ENCODE measurements around the gene PDE11A. TPM values are rescaled to one million over a fixed set of nuclear protein-coding genes. Genes with fewer than 3 reads are reported as not detected.
A peak's percentile ranks its signal among the peaks of the same experiment; 100 is the strongest.

PDE11A gene
- total and polyA plus RNA-seq, 2 of the 13 experiments (the other 11 are each of a cell fraction or from before 2014, with no cell fraction given) = 1.2 to 1.7 TPM

GRCh38 chr2:177717831-177718618 is 354.6 kb downstream of the PDE11A start:
- Histone ChIP-seq H3K27me3 (ENCODE audit: control insufficient read depth in 1 of 2, insufficient read depth in 2 of 2, low read length in 2 of 2) (no peaks in the 10 kb centered on the region), H3K4me2 (ENCODE audit: low read depth, low read length) (no peak overlapping the region), H4K20me1 (ENCODE audit: insufficient read depth, low read length) (no peaks in the 10 kb centered on the region), H3K4me1 (ENCODE audit: insufficient read depth, low read length) (peaks cover 4% of the 10 kb centered on the region; the same call in 1 of the 2 replicates), H3K27ac (ENCODE audit: extremely low read length, insufficient read depth, low read length) (no peak overlapping the region), H3K36me3 (replicated peaks in 1 of 2; ENCODE audit: control insufficient read depth in 1 of 2, insufficient read depth in 2 of 2, low read length in 2 of 2) (no peaks in the 10 kb centered on the region), H2AFZ (ENCODE audit: low read length) (no peak overlapping the region), H3K9me3 (ENCODE audit: low read length) (no peaks in the 10 kb centered on the region), H3K4me3 (replicated peaks in 1 of 3; ENCODE audit: insufficient read depth in 1 of 3, low read depth in 2 of 3, low read length in 3 of 3) (no peak overlapping the region), H3K9ac (ENCODE audit: insufficient read depth, low read depth, low read length) (no peak overlapping the region), H3K79me2 (ENCODE audit: insufficient read depth, low read length) (no peaks in the 10 kb centered on the region)
- FAIRE-seq (no peak), ATAC-seq (no peak), DNase-seq (ENCODE audit: low spot score) (no peak)
- WGBS (ENCODE audit: low lambda C conversion rate) = 76% methylated on average over 3 of the region's 3 CpGs
- ChIA-PET POLR2A (no interaction called here), CTCF (ENCODE audit: low intra/inter-chr PET ratio, low total read pairs) (interaction anchor here (1.3 kb wide), 1 partner anchor 46 kb away, joined by 4 read pairs; no protein-coding TSS in a partner anchor)
- no TSS peak for BruUV-seq (replicated peaks)
- intact Hi-C loops (cut with micrococcal nuclease; ENCODE audit: unreplicated experiment) (no loop called here), in situ Hi-C loops (cut with HindIII; ENCODE audit: extremely low pct_ligation_motif_present, low pct_unique_long_range_greater_than_20kb) (no loop called here)
- TF ChIP-seq, protein P1, sequence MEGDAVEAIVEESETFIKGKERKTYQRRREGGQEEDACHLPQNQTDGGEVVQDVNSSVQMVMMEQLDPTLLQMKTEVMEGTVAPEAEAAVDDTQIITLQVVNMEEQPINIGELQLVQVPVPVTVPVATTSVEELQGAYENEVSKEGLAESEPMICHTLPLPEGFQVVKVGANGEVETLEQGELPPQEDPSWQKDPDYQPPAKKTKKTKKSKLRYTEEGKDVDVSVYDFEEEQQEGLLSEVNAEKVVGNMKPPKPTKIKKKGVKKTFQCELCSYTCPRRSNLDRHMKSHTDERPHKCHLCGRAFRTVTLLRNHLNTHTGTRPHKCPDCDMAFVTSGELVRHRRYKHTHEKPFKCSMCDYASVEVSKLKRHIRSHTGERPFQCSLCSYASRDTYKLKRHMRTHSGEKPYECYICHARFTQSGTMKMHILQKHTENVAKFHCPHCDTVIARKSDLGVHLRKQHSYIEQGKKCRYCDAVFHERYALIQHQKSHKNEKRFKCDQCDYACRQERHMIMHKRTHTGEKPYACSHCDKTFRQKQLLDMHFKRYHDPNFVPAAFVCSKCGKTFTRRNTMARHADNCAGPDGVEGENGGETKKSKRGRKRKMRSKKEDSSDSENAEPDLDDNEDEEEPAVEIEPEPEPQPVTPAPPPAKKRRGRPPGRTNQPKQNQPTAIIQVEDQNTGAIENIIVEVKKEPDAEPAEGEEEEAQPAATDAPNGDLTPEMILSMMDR (CRISPR knock-in tag; IDR thresholded peaks at IDR 0.05) = 0 out of 2 replicates have a peak, but pooled peaks have one; percentile 9
- no peak for TF ChIP-seq HNRNPLL (IDR thresholded peaks at IDR 0.05; ENCODE audit: low read depth, low read length, poor library complexity, severe bottlenecking)
- TF ChIP-seq ZNF629 (CRISPR knock-in tag; conservative IDR thresholded peaks at IDR 0.05) = peak; percentile 71

GRCh38 chr2:177716484-177716883 is 356.1 kb downstream of the PDE11A start:
- BruUV-seq (replicated peaks) = no TSS peak
- ChIA-PET POLR2A (no interaction called here), CTCF (ENCODE audit: low intra/inter-chr PET ratio, low total read pairs) (interaction anchor here (1.3 kb wide), 1 partner anchor 47 kb away, joined by 4 read pairs; no protein-coding TSS in a partner anchor)
- intact Hi-C loops (cut with micrococcal nuclease; ENCODE audit: unreplicated experiment) (loop anchor here (1.0 kb wide), 1 partner anchor 21 kb away; no protein-coding TSS in a partner anchor), in situ Hi-C loops (cut with HindIII; ENCODE audit: extremely low pct_ligation_motif_present, low pct_unique_long_range_greater_than_20kb) (no loop called here)
- Histone ChIP-seq H3K79me2 (ENCODE audit: insufficient read depth, low read length) (no peaks in the 10 kb centered on the region), H3K27me3 (ENCODE audit: control insufficient read depth in 1 of 2, insufficient read depth in 2 of 2, low read length in 2 of 2) (no peaks in the 10 kb centered on the region), H3K9ac (ENCODE audit: insufficient read depth, low read depth, low read length) (no peak overlapping the region), H3K4me2 (ENCODE audit: low read depth, low read length) (no peak overlapping the region), H3K9me3 (ENCODE audit: low read length) (no peaks in the 10 kb centered on the region), H3K4me3 (replicated peaks in 1 of 3; ENCODE audit: insufficient read depth in 1 of 3, low read depth in 2 of 3, low read length in 3 of 3) (no peak overlapping the region), H3K4me1 (ENCODE audit: insufficient read depth, low read length) (peaks cover 4% of the 10 kb centered on the region; the same call in 1 of the 2 replicates), H2AFZ (ENCODE audit: low read length) (no peak overlapping the region), H3K36me3 (replicated peaks in 1 of 2; ENCODE audit: control insufficient read depth in 1 of 2, insufficient read depth in 2 of 2, low read length in 2 of 2) (no peaks in the 10 kb centered on the region), H4K20me1 (ENCODE audit: insufficient read depth, low read length) (no peaks in the 10 kb centered on the region), H3K27ac (ENCODE audit: extremely low read length, insufficient read depth, low read length) (no peak overlapping the region)
- FAIRE-seq (no peak), DNase-seq (ENCODE audit: low spot score) (no peak), ATAC-seq (no peak)
- WGBS (ENCODE audit: low lambda C conversion rate) = 78% methylated on average over 1 of the region's 1 CpG
- TF ChIP-seq SRY (CRISPR knock-in tag; IDR thresholded peaks at IDR 0.05) (no peak), ISX (CRISPR knock-in tag; conservative IDR thresholded peaks at IDR 0.05) (no peak), ZFP41 (CRISPR knock-in tag; IDR thresholded peaks at IDR 0.05; ENCODE audit: borderline replicate concordance) (no peak), ZNF891 (CRISPR knock-in tag; IDR thresholded peaks at IDR 0.05) (no peak), HOXA7 (CRISPR knock-in tag; IDR thresholded peaks at IDR 0.05) (no peak), SP5 (CRISPR knock-in tag; IDR thresholded peaks at IDR 0.05; ENCODE audit: borderline replicate concordance, low read depth) (no peak), U2AF2 (IDR thresholded peaks at IDR 0.05; ENCODE audit: low read depth, low read length) (no peak), ZNF224 (CRISPR knock-in tag; IDR thresholded peaks at IDR 0.05) (no peak), PBX2 (CRISPR knock-in tag; IDR thresholded peaks at IDR 0.05) (no peak), NFKB2 (CRISPR knock-in tag; IDR thresholded peaks at IDR 0.05; ENCODE audit: borderline replicate concordance) (no peak)
- TF ChIP-seq, protein P2, sequence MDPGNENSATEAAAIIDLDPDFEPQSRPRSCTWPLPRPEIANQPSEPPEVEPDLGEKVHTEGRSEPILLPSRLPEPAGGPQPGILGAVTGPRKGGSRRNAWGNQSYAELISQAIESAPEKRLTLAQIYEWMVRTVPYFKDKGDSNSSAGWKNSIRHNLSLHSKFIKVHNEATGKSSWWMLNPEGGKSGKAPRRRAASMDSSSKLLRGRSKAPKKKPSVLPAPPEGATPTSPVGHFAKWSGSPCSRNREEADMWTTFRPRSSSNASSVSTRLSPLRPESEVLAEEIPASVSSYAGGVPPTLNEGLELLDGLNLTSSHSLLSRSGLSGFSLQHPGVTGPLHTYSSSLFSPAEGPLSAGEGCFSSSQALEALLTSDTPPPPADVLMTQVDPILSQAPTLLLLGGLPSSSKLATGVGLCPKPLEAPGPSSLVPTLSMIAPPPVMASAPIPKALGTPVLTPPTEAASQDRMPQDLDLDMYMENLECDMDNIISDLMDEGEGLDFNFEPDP (CRISPR knock-in tag; conservative IDR thresholded peaks at IDR 0.05) = no peak
